HepG2 (cell line): Measurements from ENCODE around the gene MRPS5. TPM values are rescaled to one million over a fixed set of nuclear protein-coding genes. Genes with fewer than 3 reads are reported as not detected.

Experiments
- ATAC-seq: fragments of 200-7000 bp; cut with Tn5 transposase; 3 replicates; pipeline ENCODE4 v1.9.1; 2020; ENCODE audit warnings: mild to moderate bottlenecking, moderate library complexity
- BruUV-seq: library from RNA; stranded (reverse); fragments of 400-500 nt; replicated peaks from 2 replicates; lab custom pipeline; 2021; lab: Mats Ljungman, UMichigan
- CTCF ChIA-PET: fragments of 300-600 bp; formaldehyde crosslinking; extraction: SDS; loops from one replicate; lab custom pipeline; 2021; ENCODE audit warnings: low total read pairs, inconsistent platforms, low intra/inter-chr PET ratio; lab: Yijun Ruan, JAX
- POLR2A ChIA-PET: fragments of 350-600 bp; sonication (Branson Sonifier 250); formaldehyde crosslinking; loops from one replicate; lab custom pipeline; 2020; ENCODE audit warnings: antibody characterized with exemption, inconsistent platforms; lab: Yijun Ruan, JAX
- DNase-seq: peaks from one replicate; pipeline ENCODE4 v3.0.0-alpha.2; 2015; ENCODE audit warnings: low spot score
- FAIRE-seq: peaks from 3 replicates; lab custom pipeline; 2011; peaks lifted over from hg19 to GRCh38; lab: Jason Lieb, UNC
- H2AFZ ChIP-seq: one replicate; pipeline ENCODE4 v1.6.1; 2011; ENCODE audit warnings: low read length, inconsistent platforms
- H3K27ac ChIP-seq: fragments of 300-600 bp; 3 replicates; pipeline ENCODE4 v1.8.0; 2011; ENCODE audit warnings: mixed run types, mild to moderate bottlenecking, mixed read lengths, low read length, inconsistent platforms; ENCODE audit not compliant: insufficient read depth; ENCODE audit errors: extremely low read length
- H3K27me3 ChIP-seq, 2 experiments: fragments of 200-600 bp in 1 of 2; 2 replicates in 1 of 2; 3 replicates in 1 of 2; pipeline versions ENCODE4 v1.6.0 to v1.8.0; 2011; ENCODE audit warnings: low read length in 2 of 2, mild to moderate bottlenecking in 2 of 2, moderate library complexity in 2 of 2, inconsistent platforms in 1 of 2; ENCODE audit not compliant: insufficient read depth in 2 of 2, control insufficient read depth in 1 of 2
- H3K36me3 ChIP-seq, 2 experiments: fragments of 200-600 bp in 1 of 2; replicated peaks in 1 of 2; 2 replicates in 1 of 2; 3 replicates in 1 of 2; pipeline versions ENCODE4 v1.5.1 to v1.8.0; 2011; ENCODE audit warnings: low read length in 2 of 2, inconsistent platforms in 1 of 2; ENCODE audit not compliant: insufficient read depth in 2 of 2, control insufficient read depth in 1 of 2
- H3K4me1 ChIP-seq: 2 replicates; pipeline ENCODE4 v1.5.1; 2012; ENCODE audit warnings: low read length, inconsistent platforms; ENCODE audit not compliant: insufficient read depth
- H3K4me2 ChIP-seq: 2 replicates; pipeline ENCODE4 v1.6.0; 2011; ENCODE audit warnings: low read depth, low read length, inconsistent platforms
- H3K4me3 ChIP-seq, 3 experiments: fragments of 200-600 bp in 1 of 3; sonication (generic), shearing (Covaris generic) in 1 of 3; replicated peaks in 1 of 3; 2 replicates each; pipeline ENCODE4 v1.5.1; 2011 to 2016; ENCODE audit warnings: low read length in 3 of 3, inconsistent platforms in 2 of 3, low read depth in 2 of 3, mild to moderate bottlenecking in 2 of 3, control low read depth in 1 of 3, mixed read lengths in 1 of 3; ENCODE audit not compliant: insufficient read depth in 1 of 3
- H3K79me2 ChIP-seq: one replicate; pipeline ENCODE4 v1.6.1; 2011; ENCODE audit warnings: low read length, inconsistent platforms; ENCODE audit not compliant: insufficient read depth
- H3K9ac ChIP-seq: 2 replicates; pipeline ENCODE4 v1.6.0; 2011; ENCODE audit warnings: mild to moderate bottlenecking, low read depth, low read length, inconsistent platforms; ENCODE audit not compliant: insufficient read depth
- H3K9me3 ChIP-seq: 2 replicates; pipeline ENCODE4 v1.5.1; 2012; ENCODE audit warnings: mild to moderate bottlenecking, low read length
- H4K20me1 ChIP-seq: 2 replicates; pipeline ENCODE4 v1.6.0; 2011; ENCODE audit warnings: inconsistent platforms, mild to moderate bottlenecking, low read length, moderate library complexity; ENCODE audit not compliant: insufficient read depth
- AHR ChIP-seq: IDR thresholded peaks from 2 replicates; pipeline ENCODE4 v1.6.1; 2018; ENCODE audit warnings: missing genetic modification reagents, missing compliant biosample characterization
- CAMTA2 ChIP-seq: sonication (generic); formaldehyde crosslinking; IDR thresholded peaks from 2 replicates; pipeline ENCODE4 v1.4.0; 2020; ENCODE audit warnings: mild to moderate bottlenecking, missing genetic modification reagents, borderline replicate concordance
- GLMP ChIP-seq: sonication (generic); formaldehyde crosslinking; IDR thresholded peaks from 2 replicates; pipeline ENCODE4 v1.9.0; 2021; ENCODE audit warnings: missing genetic modification reagents, mild to moderate bottlenecking, borderline replicate concordance
- JDP2 ChIP-seq: sonication (generic); formaldehyde crosslinking; IDR thresholded peaks from 2 replicates; pipeline ENCODE4 v1.8.1; 2022; ENCODE audit warnings: missing genetic modification reagents, borderline replicate concordance
- KAT2B ChIP-seq: fragments of 150-350 bp; IDR thresholded peaks from 2 replicates; pipeline ENCODE4 v1.6.1; 2014; ENCODE audit warnings: low read depth, low read length, borderline replicate concordance
- PITX1 ChIP-seq: sonication (generic); formaldehyde crosslinking; IDR thresholded peaks from 2 replicates; pipeline ENCODE4 v1.5.1; 2020; ENCODE audit warnings: mild to moderate bottlenecking, missing genetic modification reagents
- RXRA ChIP-seq: sonication (generic); formaldehyde crosslinking; IDR thresholded peaks from 2 replicates; pipeline ENCODE4 v1.5.1; 2020; ENCODE audit warnings: missing genetic modification reagents
- SMC3 ChIP-seq: IDR thresholded peaks from 2 replicates; pipeline ENCODE4 v1.6.1; 2011; ENCODE audit warnings: low read length, improper control_type of control experiment
- YY1 ChIP-seq: IDR thresholded peaks from 2 replicates; pipeline ENCODE4 v1.6.1; 2011; ENCODE audit warnings: low read length, low read depth, moderate library complexity, mild to moderate bottlenecking; ENCODE audit not compliant: insufficient read depth, insufficient replicate concordance
- ZBTB38 ChIP-seq: sonication (generic); formaldehyde crosslinking; IDR thresholded peaks from 2 replicates; pipeline ENCODE4 v1.5.1; 2020; ENCODE audit warnings: mild to moderate bottlenecking, missing genetic modification reagents
- ZC3H13 ChIP-seq: sonication (generic); formaldehyde crosslinking; IDR thresholded peaks from 2 replicates; pipeline ENCODE4 v1.8.1; 2023; ENCODE audit warnings: mild to moderate bottlenecking, missing genetic modification reagents, moderate library complexity
- ZNF124 ChIP-seq: sonication (generic); formaldehyde crosslinking; IDR thresholded peaks from 2 replicates; pipeline ENCODE4 v1.4.0; 2020; ENCODE audit warnings: missing genetic modification reagents
- ZNF556 ChIP-seq: sonication (generic); formaldehyde crosslinking; IDR thresholded peaks from 2 replicates; pipeline ENCODE4 v1.4.0; 2020; ENCODE audit warnings: mild to moderate bottlenecking, missing genetic modification reagents, borderline replicate concordance
- ZZZ3 ChIP-seq: sonication (generic); formaldehyde crosslinking; IDR thresholded peaks from 2 replicates; pipeline ENCODE4 v1.4.0; 2020; ENCODE audit warnings: missing genetic modification reagents, mild to moderate bottlenecking, borderline replicate concordance
- WGBS: methylation state at CpG from one replicate; pipeline ENCODE4 v1.1.6; 2017; ENCODE audit warnings: low lambda C conversion rate; 5-methylcytosine and 5-hydroxymethylcytosine counted together
- in situ Hi-C: cut with HindIII; loops from 2 replicates; pipeline ENCODE4 v1.10.0; 2017; ENCODE audit warnings: low pct_unique_long_range_greater_than_20kb; ENCODE audit not compliant: extremely low pct_ligation_motif_present
- intact Hi-C: fragments of 100-400 bp; cut with micrococcal nuclease; formaldehyde crosslinking; loops from one replicate; pipeline ENCODE4 v1.10.0; 2022; ENCODE audit not compliant: unreplicated experiment
- polyA plus RNA-seq, 8 experiments: library from polyadenylated mRNA; depleted of rRNA in 3 of 8; stranded (reverse) in 7 of 8; unstranded in 1 of 8; fragments of >200 nt; fragmentation: Illumina TruSeq in 4 of 8; extraction: Trizol in 4 of 8; gene quantifications; 2 replicates each; pipeline versions ENCODE4 v1.2.1 to v1.2.3, GENCODE V29; 2011 to 2016; ENCODE audit warnings: low read depth in 4 of 8, missing spikeins in 1 of 8, mixed read lengths in 1 of 8; ENCODE audit not compliant: insufficient read depth in 1 of 8
- total RNA-seq, 5 experiments: library from RNA; depleted of rRNA; stranded (reverse); fragments of >200 nt; fragmentation: Illumina TruSeq; extraction: Trizol; gene quantifications; 2 replicates each; pipeline ENCODE4 v1.2.3, GENCODE V29; 2016; ENCODE audit warnings: low read depth in 1 of 5
- TF ChIP-seq, protein P1 (sequence below): sonication (generic); formaldehyde crosslinking; IDR thresholded peaks from 2 replicates; pipeline ENCODE4 v1.4.0; 2020; ENCODE audit warnings: missing genetic modification reagents, borderline replicate concordance
- TF ChIP-seq, protein P2 (sequence below): sonication (generic); formaldehyde crosslinking; IDR thresholded peaks from 2 replicates; pipeline ENCODE4 v1.4.0; 2020; ENCODE audit warnings: missing genetic modification reagents

MRPS5 gene
- total and polyA plus RNA-seq, 2 of the 13 experiments (the other 11 are each of a cell fraction or from before 2014, with no cell fraction given): 98.8 to 134 TPM

DNA sequence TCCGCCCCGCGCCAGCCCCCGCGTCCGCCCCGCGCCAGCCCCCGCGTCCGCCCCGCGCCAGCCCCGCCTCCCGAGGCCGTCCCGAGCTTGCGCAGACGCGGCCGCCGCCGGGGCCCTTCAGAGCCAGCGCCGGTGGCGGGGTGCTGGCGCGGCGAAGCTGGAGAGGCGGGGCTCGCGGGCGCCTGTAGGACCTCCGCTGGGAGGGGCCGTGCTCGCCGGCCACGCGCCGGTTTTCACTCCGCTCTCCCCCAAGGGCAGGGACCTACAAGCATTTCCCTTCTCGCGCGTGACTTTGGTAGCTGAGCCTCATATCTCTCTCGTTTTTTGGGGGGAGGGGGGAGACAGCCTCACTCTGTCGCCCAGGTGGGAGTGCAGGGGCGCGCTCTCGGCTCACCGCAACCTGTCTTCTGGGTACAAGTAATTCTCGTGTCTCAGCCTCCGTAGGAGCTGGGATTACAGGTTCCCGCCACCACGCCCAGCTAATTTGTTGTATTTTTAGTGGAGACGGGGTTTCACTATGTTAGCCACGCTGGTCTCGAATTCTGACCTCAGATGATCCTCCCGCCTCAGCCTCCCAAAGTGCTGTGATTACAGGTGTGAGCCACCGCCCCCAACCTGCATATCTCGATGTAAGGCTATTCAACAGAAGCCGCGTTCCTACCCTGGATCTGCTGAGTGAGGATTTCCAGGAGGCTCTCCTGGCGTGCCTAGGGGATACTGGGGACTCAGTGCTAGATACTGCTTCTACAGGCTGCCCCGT is 38.3 kb upstream of the MRPS5 start, which contains the start of gene ZNF514:
ZNF514 (minus strand) TSS at position 159 of the 760 bp plus-strand sequence. CDS start 6,595 bp downstream, outside the sequence.
- no peaks in the 10 kb centered on the region; a peak in 1 of 5 replicates for H3K27me3 ChIP-seq
- peak within 1 kb of the TSS; percentile 16 for H2AFZ ChIP-seq
- H3K36me3 ChIP-seq: 0 out of 5 replicates have a peak, but pooled peaks cover 0 to 4% of the 10 kb centered on the region in 2 experiments
- peak within 1 kb of the TSS; percentile 81 for H3K9ac ChIP-seq
- POLR2A ChIA-PET: interaction anchor here (1.0 to 1.6 kb wide), 3 partner anchors 36 to 80 kb away, joined by 3 to 11 read pairs (median 4); partner anchors contain the start of gene MRPS5
- intact Hi-C loops (no loop called here), in situ Hi-C loops (no loop called here)
- CTCF ChIA-PET: no interaction called here
- peaks cover 7% of the 10 kb centered on the region for H3K79me2 ChIP-seq
- WGBS: 74% methylated on average over 22 of the region's 64 CpGs
- H4K20me1 ChIP-seq: no peaks in the 10 kb centered on the region
- peak; percentile 93 for ATAC-seq
- H3K27ac ChIP-seq: peak within 1 kb of the TSS; percentile 43
- peaks cover 37% of the 10 kb centered on the region for H3K4me1 ChIP-seq
- peak within 1 kb of the TSS; percentile 62 to 89 (median 69) for H3K4me3 ChIP-seq
- no peak for FAIRE-seq
- peak; percentile 51 for DNase-seq
- BruUV-seq: no TSS peak
- H3K4me2 ChIP-seq: peak within 1 kb of the TSS; percentile 94
- H3K9me3 ChIP-seq: no peaks in the 10 kb centered on the region
- TF ChIP-seq PITX1: 0 out of 2 replicates have a peak, but pooled peaks have one; percentile 14
- TF ChIP-seq KAT2B: no peak
- no peak for TF ChIP-seq JDP2 (CRISPR knock-in tag)
- no peak for TF ChIP-seq SMC3
- no peak for TF ChIP-seq ZZZ3 (CRISPR knock-in tag)
- TF ChIP-seq RXRA (CRISPR knock-in tag): 0 out of 2 replicates have a peak, but pooled peaks have one; percentile 32
- TF ChIP-seq ZC3H13 (CRISPR knock-in tag): 0 out of 2 replicates have a peak, but pooled peaks have one; percentile 43
- TF ChIP-seq CAMTA2 (CRISPR knock-in tag): no peak
- peak; percentile 99 for TF ChIP-seq ZBTB38
- TF ChIP-seq, protein P1, sequence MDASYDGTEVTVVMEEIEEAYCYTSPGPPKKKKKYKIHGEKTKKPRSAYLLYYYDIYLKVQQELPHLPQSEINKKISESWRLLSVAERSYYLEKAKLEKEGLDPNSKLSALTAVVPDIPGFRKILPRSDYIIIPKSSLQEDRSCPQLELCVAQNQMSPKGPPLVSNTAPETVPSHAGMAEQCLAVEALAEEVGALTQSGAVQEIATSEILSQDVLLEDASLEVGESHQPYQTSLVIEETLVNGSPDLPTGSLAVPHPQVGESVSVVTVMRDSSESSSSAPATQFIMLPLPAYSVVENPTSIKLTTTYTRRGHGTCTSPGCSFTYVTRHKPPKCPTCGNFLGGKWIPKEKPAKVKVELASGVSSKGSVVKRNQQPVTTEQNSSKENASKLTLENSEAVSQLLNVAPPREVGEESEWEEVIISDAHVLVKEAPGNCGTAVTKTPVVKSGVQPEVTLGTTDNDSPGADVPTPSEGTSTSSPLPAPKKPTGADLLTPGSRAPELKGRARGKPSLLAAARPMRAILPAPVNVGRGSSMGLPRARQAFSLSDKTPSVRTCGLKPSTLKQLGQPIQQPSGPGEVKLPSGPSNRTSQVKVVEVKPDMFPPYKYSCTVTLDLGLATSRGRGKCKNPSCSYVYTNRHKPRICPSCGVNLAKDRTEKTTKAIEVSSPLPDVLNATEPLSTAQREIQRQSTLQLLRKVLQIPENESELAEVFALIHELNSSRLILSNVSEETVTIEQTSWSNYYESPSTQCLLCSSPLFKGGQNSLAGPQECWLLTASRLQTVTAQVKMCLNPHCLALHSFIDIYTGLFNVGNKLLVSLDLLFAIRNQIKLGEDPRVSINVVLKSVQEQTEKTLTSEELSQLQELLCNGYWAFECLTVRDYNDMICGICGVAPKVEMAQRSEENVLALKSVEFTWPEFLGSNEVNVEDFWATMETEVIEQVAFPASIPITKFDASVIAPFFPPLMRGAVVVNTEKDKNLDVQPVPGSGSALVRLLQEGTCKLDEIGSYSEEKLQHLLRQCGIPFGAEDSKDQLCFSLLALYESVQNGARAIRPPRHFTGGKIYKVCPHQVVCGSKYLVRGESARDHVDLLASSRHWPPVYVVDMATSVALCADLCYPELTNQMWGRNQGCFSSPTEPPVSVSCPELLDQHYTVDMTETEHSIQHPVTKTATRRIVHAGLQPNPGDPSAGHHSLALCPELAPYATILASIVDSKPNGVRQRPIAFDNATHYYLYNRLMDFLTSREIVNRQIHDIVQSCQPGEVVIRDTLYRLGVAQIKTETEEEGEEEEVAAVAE (CRISPR knock-in tag): no peak
- 0 out of 2 replicates have a peak, but pooled peaks have one; percentile 23 for TF ChIP-seq ZNF556
- no peak for TF ChIP-seq ZNF124 (CRISPR knock-in tag)
- TF ChIP-seq, protein P2, sequence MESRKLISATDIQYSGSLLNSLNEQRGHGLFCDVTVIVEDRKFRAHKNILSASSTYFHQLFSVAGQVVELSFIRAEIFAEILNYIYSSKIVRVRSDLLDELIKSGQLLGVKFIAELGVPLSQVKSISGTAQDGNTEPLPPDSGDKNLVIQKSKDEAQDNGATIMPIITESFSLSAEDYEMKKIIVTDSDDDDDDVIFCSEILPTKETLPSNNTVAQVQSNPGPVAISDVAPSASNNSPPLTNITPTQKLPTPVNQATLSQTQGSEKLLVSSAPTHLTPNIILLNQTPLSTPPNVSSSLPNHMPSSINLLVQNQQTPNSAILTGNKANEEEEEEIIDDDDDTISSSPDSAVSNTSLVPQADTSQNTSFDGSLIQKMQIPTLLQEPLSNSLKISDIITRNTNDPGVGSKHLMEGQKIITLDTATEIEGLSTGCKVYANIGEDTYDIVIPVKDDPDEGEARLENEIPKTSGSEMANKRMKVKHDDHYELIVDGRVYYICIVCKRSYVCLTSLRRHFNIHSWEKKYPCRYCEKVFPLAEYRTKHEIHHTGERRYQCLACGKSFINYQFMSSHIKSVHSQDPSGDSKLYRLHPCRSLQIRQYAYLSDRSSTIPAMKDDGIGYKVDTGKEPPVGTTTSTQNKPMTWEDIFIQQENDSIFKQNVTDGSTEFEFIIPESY: peak; percentile 29
- TF ChIP-seq YY1: peak; percentile 15
- TF ChIP-seq GLMP: no peak
- no peak for TF ChIP-seq AHR
